COLO829 (cell line): Measurements from ENCODE around the gene SCFD2.

Source experiments
- DNase-seq: peaks from one replicate; pipeline ENCODE4 v3.0.0; 2012; ENCODE audit warnings: low spot score

The SCFD2 gene

GRCh38 chr4:52877694-52878093, 488.2 kb downstream of the SCFD2 start:
- DNase-seq, result no peak

DNA sequence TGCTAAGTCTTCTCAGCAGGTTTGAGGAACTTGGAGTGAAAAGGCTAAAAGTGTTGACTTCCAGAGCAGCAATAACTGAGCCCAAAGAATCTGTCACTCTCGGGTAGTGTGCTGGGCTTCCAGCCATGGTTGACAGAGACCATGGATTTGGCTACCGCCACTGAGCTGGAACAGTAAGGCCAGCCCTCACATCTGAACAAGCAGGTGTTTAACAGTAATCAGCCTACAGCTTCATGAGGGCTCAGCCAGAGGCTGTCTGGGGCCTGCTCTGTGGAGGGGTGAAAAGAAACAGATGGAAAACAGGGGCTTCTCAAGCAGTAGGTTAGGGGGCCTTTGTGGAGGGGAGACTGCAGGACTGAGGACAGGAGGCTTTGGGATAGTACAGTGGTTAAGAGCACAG, 488.8 kb downstream of the SCFD2 start:
- DNase-seq, result no peak

- DNase-seq, result no peak
Observed at GRCh38 chr4:52876069-52876468, 489.8 kb downstream of the SCFD2 start.

DNA sequence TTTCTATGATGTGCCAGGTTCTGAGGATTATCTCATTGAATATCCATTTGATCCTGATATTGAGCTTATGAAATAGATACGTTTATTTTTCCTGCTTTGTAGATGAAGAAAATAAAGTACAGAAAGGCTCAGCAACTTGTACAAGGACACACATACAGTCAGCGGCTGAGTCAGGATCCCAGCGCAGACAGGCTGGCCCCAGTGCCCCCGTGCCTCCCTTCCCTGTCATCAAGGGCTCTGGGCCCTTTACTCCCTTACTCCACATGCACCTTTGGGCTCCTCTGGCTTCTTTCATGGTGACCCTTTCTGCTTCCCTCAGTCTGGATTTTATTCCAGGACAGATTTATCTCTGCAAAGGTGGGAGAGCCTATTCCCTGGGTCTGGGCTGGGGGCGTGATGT, 490.9 kb downstream of the SCFD2 start:
- no peak for DNase-seq

DNA sequence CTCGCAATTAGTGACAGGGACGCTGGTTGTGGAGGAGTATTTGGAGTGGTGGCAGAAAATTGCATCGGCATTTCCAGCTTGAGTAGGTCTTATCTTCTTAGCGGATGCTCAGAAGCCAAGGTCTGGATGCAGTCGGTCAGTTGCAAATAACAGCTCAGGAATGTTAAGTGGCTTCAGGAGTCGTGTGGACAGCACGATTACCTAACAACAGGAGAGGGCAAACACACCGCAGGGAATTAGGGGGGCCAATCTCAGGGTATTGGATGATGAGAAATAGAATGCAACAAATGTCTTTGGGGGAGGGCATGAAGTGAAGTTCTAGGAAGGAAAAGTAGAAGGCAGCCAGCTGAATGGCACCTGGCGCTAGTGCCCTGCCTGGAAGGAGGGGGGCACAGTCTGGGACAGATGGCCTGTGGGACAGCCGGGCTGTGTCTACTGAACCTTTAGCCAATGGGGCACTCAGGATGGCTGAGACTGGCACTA, 492.0 kb downstream of the SCFD2 start:
- no peak for DNase-seq

DNA sequence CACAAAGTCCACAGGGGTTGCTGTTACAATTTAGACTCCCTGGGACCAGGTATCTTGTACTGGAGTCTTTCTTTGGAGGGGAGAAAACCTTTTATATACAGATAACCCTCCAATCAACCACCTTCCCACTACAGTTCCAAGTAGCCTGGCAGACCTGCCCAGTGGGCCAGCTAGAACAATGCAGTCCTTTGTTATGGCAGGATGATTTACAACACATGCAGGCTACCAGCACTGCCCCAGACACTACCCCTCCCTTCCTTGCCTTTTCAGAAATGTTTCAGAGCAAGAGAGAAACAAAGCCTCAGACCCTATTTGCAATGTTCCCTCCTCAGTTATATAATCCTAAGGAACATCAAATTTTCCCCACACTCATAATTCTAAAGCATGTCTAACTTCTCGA, 492.7 kb downstream of the SCFD2 start:
- peak; percentile 84 for DNase-seq

DNA sequence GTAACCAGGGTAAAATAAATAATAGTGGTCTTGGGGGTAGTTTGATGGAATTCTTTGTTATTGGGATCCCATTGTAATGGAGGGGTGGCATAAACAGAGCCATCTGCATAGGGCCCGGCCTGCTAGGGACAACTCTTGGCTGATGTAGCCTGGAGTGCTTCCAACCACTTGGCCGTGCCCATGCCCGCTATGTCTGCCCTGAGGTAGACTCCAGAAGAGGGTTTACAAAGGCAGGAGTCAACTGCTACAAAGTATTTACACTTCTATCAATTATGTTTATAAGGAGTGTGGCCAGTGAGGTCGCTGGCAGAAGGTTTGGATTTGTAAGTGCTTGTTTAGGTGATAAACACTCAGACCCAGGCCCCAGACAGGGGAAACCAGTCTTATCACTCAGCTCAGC, 495.6 kb downstream of the SCFD2 start:
- DNase-seq, result no peak

GRCh38 chr4:52869656-52870055, 496.2 kb downstream of the SCFD2 start:
- DNase-seq, result no peak

GRCh38 chr4:52869196-52869595, 496.7 kb downstream of the SCFD2 start:
- DNase-seq, result no peak

- no peak for DNase-seq
Observed at GRCh38 chr4:52868133-52868532, 497.7 kb downstream of the SCFD2 start.

DNA sequence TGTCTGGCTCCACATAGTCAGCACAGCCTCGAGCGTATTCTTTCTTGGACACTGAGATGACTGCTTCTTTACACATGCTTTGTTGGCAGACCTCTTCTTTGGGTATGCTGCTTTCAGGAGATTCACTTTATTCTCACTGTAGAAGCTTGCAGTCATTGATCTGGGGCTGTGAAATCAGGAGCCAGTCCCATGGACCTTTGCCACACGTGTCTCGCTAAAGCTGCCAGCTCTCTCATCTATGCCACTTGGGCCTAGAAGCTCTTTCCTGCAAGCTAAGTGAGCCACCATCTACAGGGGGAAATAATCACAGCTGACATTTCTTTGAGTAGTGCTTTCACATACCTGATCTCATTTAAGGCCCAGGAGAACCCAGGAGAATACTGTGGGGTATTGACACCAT, 498.7 kb downstream of the SCFD2 start:
- DNase-seq, result no peak

- DNase-seq, result no peak
Observed at GRCh38 chr4:52866734-52867133, 499.1 kb downstream of the SCFD2 start.

DNA sequence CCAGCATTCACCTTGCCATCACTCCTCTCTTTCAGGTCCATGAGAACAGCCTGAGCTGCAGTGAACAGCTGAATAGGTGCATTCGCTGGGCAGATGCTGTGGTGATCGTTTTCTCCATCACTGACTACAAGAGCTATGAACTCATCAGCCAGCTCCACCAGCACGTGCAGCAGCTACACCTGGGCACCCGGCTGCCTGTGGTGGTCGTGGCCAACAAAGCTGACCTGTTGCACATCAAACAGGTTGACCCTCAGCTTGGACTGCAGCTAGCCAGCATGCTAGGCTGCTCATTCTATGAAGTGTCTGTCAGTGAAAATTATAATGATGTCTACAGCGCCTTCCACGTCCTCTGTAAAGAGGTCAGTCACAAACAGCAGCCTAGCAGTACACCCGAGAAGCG, 500.6 kb downstream of the SCFD2 start:
- DNase-seq, result no peak

- DNase-seq, result no peak
Observed at GRCh38 chr4:52864793-52865192, 501.1 kb downstream of the SCFD2 start.

DNA sequence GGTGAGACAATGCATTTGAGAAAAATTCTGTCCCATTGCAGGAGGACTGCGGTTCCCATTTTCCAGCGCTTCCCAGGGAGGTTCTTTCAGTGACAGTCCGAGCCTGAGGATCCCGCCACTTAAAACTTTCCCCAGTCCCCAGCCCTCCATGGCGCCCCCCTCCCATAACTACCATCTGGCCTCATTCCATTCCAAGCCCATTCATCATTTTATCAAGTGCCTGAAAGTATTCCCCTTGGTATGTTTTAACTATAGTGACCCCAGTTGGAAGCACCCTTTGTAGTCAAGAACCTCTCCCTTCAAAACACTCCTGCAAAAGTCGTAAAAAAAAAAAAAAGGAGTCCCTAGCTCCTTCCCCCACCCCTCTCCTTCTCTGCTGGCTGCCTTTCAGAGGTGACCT, 502.5 kb downstream of the SCFD2 start:
- no peak for DNase-seq

- no peak for DNase-seq
Observed at GRCh38 chr4:52862639-52863161, 503.2 kb downstream of the SCFD2 start.

- peak; percentile 75 for DNase-seq
Observed at GRCh38 chr4:52861879-52862616, 503.8 kb downstream of the SCFD2 start, which contains the start of gene RASL11B. Gene RASL11B (plus strand): TSS chr4:52862317. CDS start chr4:52862508, 191 bp downstream.

DNA sequence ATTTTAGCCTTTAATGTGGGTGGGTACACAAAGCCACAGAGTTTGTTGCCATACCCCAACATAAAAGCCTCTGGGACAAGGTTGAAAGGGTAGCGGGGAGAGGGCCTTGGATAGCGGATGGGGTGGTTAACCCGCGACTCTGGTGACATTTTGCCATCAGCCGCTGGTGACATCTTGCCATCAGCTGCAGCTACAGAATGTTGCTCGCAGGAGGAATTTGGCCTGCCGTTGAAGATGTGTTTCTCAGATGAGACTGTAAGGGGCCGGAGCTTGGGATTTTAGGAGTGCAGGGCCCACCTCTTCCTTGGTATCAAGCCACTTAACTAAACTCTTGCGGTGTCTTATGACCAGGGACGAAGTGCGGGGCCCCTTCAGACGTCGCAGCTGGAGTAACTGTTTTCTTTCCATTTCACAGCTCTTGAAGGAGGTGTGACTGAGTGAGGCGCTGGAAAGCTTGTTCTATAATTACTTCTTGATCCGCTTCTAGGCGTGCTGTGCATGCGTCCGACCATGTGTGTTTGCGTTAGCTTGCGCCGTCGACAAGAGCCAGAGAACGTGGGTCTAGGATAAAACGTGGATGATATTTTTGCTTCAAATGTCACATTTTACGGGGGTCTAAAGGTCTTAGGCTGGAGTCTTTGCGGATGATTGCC, 504.6 kb downstream of the SCFD2 start:
- no peak for DNase-seq

- DNase-seq, result no peak
Observed at GRCh38 chr4:52860361-52860760, 505.5 kb downstream of the SCFD2 start.

GRCh38 chr4:52856801-52857200, 509.1 kb downstream of the SCFD2 start:
- DNase-seq, result no peak

- DNase-seq, result no peak
Observed at GRCh38 chr4:52853351-52853750, 512.5 kb downstream of the SCFD2 start.

GRCh38 chr4:52852711-52853110, 513.1 kb downstream of the SCFD2 start:
- DNase-seq, result no peak

- DNase-seq, result no peak
Observed at GRCh38 chr4:52852041-52852440, 513.8 kb downstream of the SCFD2 start.
